ENCODE results near the gene FJX1.

FJX1 gene

GRCh38 chr11:35619855-35620640 lies 1.8 kb downstream of the FJX1 start:
- Histone ChIP-seq H3K27ac (ENCODE audit: low read depth, low read length, severe bottlenecking) (peak overlapping the region; percentile 95), H3K4me1 (ENCODE audit: control insufficient read depth, insufficient read depth, low read length, poor library complexity, severe bottlenecking) (peaks cover 45% of the 10 kb centered on the region), H3K9me3 (ENCODE audit: control insufficient read depth, low read length) (no peaks in the 10 kb centered on the region), H3K4me3 (ENCODE audit: extremely low read depth, insufficient read depth, low read length, poor library complexity, severe bottlenecking) (peak overlapping the region; percentile 75), H3K36me3 (ENCODE audit: control insufficient read depth, insufficient read depth, low read length) (peaks cover 4% of the 10 kb centered on the region)
- WGBS, 2 experiments (ENCODE audit: insufficient coverage in 2 of 2), result 1% methylated on average over 19 to 27 of the region's 33 CpGs

GRCh38 chr11:35620795-35621194 lies 2.5 kb downstream of the FJX1 start:
- H3K4me1 ChIP-seq (ENCODE audit: control insufficient read depth, insufficient read depth, low read length, poor library complexity, severe bottlenecking), result peaks cover 42% of the 10 kb centered on the region
- WGBS, 2 experiments (ENCODE audit: insufficient coverage in 2 of 2), result no CpG with 5 or more reads among the region's 2 CpGs
- H3K36me3 ChIP-seq (ENCODE audit: control insufficient read depth, insufficient read depth, low read length), result peaks cover 4% of the 10 kb centered on the region
- H3K9me3 ChIP-seq (ENCODE audit: control insufficient read depth, low read length), result no peaks in the 10 kb centered on the region
- peak overlapping the region; percentile 19 for H3K27ac ChIP-seq (ENCODE audit: low read depth, low read length, severe bottlenecking)
- H3K4me3 ChIP-seq (ENCODE audit: extremely low read depth, insufficient read depth, low read length, poor library complexity, severe bottlenecking), result peak overlapping the region; percentile 75

- H3K9me3 ChIP-seq (ENCODE audit: control insufficient read depth, low read length), result no peaks in the 10 kb centered on the region
- H3K4me3 ChIP-seq (ENCODE audit: extremely low read depth, insufficient read depth, low read length, poor library complexity, severe bottlenecking), result peak overlapping the region; percentile 75
- peaks cover 4% of the 10 kb centered on the region for H3K36me3 ChIP-seq (ENCODE audit: control insufficient read depth, insufficient read depth, low read length)
- whole genome bisulfite sequencing, 2 experiments (ENCODE audit: insufficient coverage in 2 of 2), result 100% methylated on average over 1 of the region's 2 CpGs; no CpG with 5 or more reads in 1 of the 2 experiments
- H3K27ac ChIP-seq (ENCODE audit: low read depth, low read length, severe bottlenecking), result peak overlapping the region; percentile 31
- H3K4me1 ChIP-seq (ENCODE audit: control insufficient read depth, insufficient read depth, low read length, poor library complexity, severe bottlenecking), result peaks cover 41% of the 10 kb centered on the region
Observed at GRCh38 chr11:35621620-35622019, 3.4 kb downstream of the FJX1 start.

DNA sequence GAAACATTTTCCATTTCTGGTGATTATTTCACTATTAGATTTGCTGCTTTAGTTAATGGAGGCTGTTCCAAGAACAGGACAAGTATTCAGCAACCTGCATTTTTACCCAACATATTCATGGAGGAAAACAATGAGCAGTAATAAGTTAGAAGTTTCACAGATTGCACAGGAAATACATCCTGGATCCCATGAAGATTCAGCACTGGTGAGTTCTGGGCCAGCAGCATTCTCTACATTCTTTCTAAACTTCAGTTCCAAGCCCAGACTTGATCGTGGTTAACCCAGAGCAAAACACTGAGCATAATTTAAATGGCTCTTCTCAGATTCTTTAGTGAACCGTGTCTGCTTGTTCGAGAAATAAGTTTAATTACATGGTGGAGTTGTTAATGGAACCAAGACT lies 3.8 kb downstream of the FJX1 start:
- Histone ChIP-seq H3K36me3 (ENCODE audit: control insufficient read depth, insufficient read depth, low read length) (peaks cover 4% of the 10 kb centered on the region), H3K4me1 (ENCODE audit: control insufficient read depth, insufficient read depth, low read length, poor library complexity, severe bottlenecking) (peaks cover 37% of the 10 kb centered on the region), H3K27ac (ENCODE audit: low read depth, low read length, severe bottlenecking) (peak overlapping the region; percentile 31), H3K9me3 (ENCODE audit: control insufficient read depth, low read length) (no peaks in the 10 kb centered on the region), H3K4me3 (ENCODE audit: extremely low read depth, insufficient read depth, low read length, poor library complexity, severe bottlenecking) (no peak overlapping the region)
- 37 to 74% methylated on average over 3 of the region's 3 CpGs for WGBS, 2 experiments (ENCODE audit: insufficient coverage in 2 of 2)

- H3K36me3 ChIP-seq (ENCODE audit: control insufficient read depth, insufficient read depth, low read length), result peaks cover 4% of the 10 kb centered on the region
- WGBS, 2 experiments (ENCODE audit: insufficient coverage in 2 of 2), result 88 to 90% methylated on average over 8 of the region's 8 CpGs
- peaks cover 32% of the 10 kb centered on the region for H3K4me1 ChIP-seq (ENCODE audit: control insufficient read depth, insufficient read depth, low read length, poor library complexity, severe bottlenecking)
- H3K9me3 ChIP-seq (ENCODE audit: control insufficient read depth, low read length), result no peaks in the 10 kb centered on the region
- H3K4me3 ChIP-seq (ENCODE audit: extremely low read depth, insufficient read depth, low read length, poor library complexity, severe bottlenecking), result no peak overlapping the region
- peak overlapping the region; percentile 13 for H3K27ac ChIP-seq (ENCODE audit: low read depth, low read length, severe bottlenecking)
Observed at GRCh38 chr11:35623621-35624168, 5.4 kb downstream of the FJX1 start.

DNA sequence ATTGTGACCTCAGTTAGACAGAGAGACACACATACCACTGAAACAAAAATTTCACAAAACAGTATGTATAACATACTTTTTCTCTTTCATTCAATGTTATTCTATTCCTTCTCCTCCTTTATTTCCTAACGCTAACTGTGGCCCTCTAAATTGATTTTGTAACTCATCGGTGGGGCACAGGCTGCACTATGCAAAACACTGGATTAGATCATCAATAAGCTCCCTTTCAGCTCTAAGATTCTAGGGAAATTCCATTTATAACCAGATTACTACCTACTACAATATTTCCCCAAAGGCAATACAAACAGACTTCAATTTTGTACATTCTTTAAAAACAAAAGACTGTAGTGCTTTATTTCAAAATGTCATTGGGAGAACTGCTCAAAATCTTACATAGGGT lies 6.1 kb downstream of the FJX1 start:
- Histone ChIP-seq H3K4me3 (ENCODE audit: extremely low read depth, insufficient read depth, low read length, poor library complexity, severe bottlenecking) (no peak overlapping the region), H3K4me1 (ENCODE audit: control insufficient read depth, insufficient read depth, low read length, poor library complexity, severe bottlenecking) (peaks cover 32% of the 10 kb centered on the region), H3K27ac (ENCODE audit: low read depth, low read length, severe bottlenecking) (no peak overlapping the region), H3K36me3 (ENCODE audit: control insufficient read depth, insufficient read depth, low read length) (peaks cover 4% of the 10 kb centered on the region), H3K9me3 (ENCODE audit: control insufficient read depth, low read length) (no peaks in the 10 kb centered on the region)
- WGBS, 2 experiments (ENCODE audit: insufficient coverage in 2 of 2), result 94 to 96% methylated on average over 2 of the region's 2 CpGs

- H3K4me1 ChIP-seq (ENCODE audit: control insufficient read depth, insufficient read depth, low read length, poor library complexity, severe bottlenecking), result peaks cover 32% of the 10 kb centered on the region
- H3K36me3 ChIP-seq (ENCODE audit: control insufficient read depth, insufficient read depth, low read length), result peaks cover 4% of the 10 kb centered on the region
- no peak overlapping the region for H3K4me3 ChIP-seq (ENCODE audit: extremely low read depth, insufficient read depth, low read length, poor library complexity, severe bottlenecking)
- H3K27ac ChIP-seq (ENCODE audit: low read depth, low read length, severe bottlenecking), result no peak overlapping the region
- H3K9me3 ChIP-seq (ENCODE audit: control insufficient read depth, low read length), result no peaks in the 10 kb centered on the region
Observed at GRCh38 chr11:35624781-35625180, 6.5 kb downstream of the FJX1 start.

DNA sequence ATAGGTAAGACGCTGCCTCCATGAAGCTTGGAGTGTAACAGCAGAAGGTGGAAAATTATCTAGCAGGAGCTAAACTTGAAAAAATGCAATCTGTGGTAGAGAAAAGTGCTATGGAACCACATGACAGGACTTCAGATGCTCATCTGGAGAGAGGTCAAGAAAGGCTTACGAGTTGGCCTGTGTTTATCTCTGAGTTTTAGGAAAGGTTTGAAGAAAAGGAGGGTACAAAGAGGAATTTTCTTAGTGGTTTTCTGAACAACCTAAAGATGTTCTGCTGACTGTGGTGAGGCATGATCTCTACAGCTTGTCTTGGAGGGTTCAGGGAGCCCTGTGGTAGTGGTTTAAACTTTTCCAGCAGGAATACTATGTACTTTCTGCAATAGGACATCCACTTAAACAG lies 8.2 kb downstream of the FJX1 start:
- no peak overlapping the region for H3K27ac ChIP-seq (ENCODE audit: low read depth, low read length, severe bottlenecking)
- no peak overlapping the region for H3K4me3 ChIP-seq (ENCODE audit: extremely low read depth, insufficient read depth, low read length, poor library complexity, severe bottlenecking)
- H3K4me1 ChIP-seq (ENCODE audit: control insufficient read depth, insufficient read depth, low read length, poor library complexity, severe bottlenecking), result peaks cover 24% of the 10 kb centered on the region
- no peaks in the 10 kb centered on the region for H3K9me3 ChIP-seq (ENCODE audit: control insufficient read depth, low read length)
- H3K36me3 ChIP-seq (ENCODE audit: control insufficient read depth, insufficient read depth, low read length), result no peaks in the 10 kb centered on the region
- WGBS, 2 experiments (ENCODE audit: insufficient coverage in 2 of 2), result 91 to 95% methylated on average over 2 of the region's 2 CpGs

- no peak overlapping the region for H3K27ac ChIP-seq (ENCODE audit: low read depth, low read length, severe bottlenecking)
- WGBS, 2 experiments (ENCODE audit: insufficient coverage in 2 of 2), result 80 to 90% methylated on average over 3 to 4 of the region's 4 CpGs
- H3K9me3 ChIP-seq (ENCODE audit: control insufficient read depth, low read length), result no peaks in the 10 kb centered on the region
- H3K4me1 ChIP-seq (ENCODE audit: control insufficient read depth, insufficient read depth, low read length, poor library complexity, severe bottlenecking), result no peaks in the 10 kb centered on the region
- H3K4me3 ChIP-seq (ENCODE audit: extremely low read depth, insufficient read depth, low read length, poor library complexity, severe bottlenecking), result no peak overlapping the region
- no peaks in the 10 kb centered on the region for H3K36me3 ChIP-seq (ENCODE audit: control insufficient read depth, insufficient read depth, low read length)
Observed at GRCh38 chr11:35629511-35629910, 11.3 kb downstream of the FJX1 start.

DNA sequence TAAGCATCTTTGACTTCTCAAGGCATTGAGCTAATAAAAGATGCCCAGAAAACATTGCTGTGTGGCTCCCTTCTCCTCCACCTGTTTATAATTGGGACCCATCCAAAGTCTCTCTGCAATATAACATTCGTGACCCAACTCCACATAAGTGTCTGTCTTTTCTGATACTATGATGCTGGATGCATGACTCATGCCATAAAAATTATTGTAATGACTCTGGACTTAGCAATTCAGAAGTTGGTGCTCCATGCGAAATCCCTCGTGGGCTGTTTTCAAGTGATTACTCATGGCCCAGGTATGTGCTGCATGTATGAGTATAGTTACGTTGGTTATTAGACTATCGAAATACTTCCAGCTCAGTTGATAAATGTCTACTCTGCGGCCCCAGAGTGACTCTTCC lies 11.7 kb downstream of the FJX1 start:
- Histone ChIP-seq H3K4me3 (ENCODE audit: extremely low read depth, insufficient read depth, low read length, poor library complexity, severe bottlenecking) (no peak overlapping the region), H3K36me3 (ENCODE audit: control insufficient read depth, insufficient read depth, low read length) (no peaks in the 10 kb centered on the region), H3K4me1 (ENCODE audit: control insufficient read depth, insufficient read depth, low read length, poor library complexity, severe bottlenecking) (no peaks in the 10 kb centered on the region), H3K27ac (ENCODE audit: low read depth, low read length, severe bottlenecking) (no peak overlapping the region), H3K9me3 (ENCODE audit: control insufficient read depth, low read length) (no peaks in the 10 kb centered on the region)
- WGBS, 2 experiments (ENCODE audit: insufficient coverage in 2 of 2), result 78 to 92% methylated on average over 2 to 3 of the region's 6 CpGs

- Histone ChIP-seq H3K36me3 (ENCODE audit: control insufficient read depth, insufficient read depth, low read length) (no peaks in the 10 kb centered on the region), H3K27ac (ENCODE audit: low read depth, low read length, severe bottlenecking) (no peak overlapping the region)
- WGBS, 2 experiments (ENCODE audit: insufficient coverage in 2 of 2), result no CpG with 5 or more reads among the region's 3 CpGs
Observed at GRCh38 chr11:35631891-35632290, 13.6 kb downstream of the FJX1 start.

More at GRCh38 chr11:35631891-35632290, 13.6 kb downstream of the FJX1 start:
- Histone ChIP-seq H3K4me1 (ENCODE audit: control insufficient read depth, insufficient read depth, low read length, poor library complexity, severe bottlenecking) (no peaks in the 10 kb centered on the region), H3K9me3 (ENCODE audit: control insufficient read depth, low read length) (no peaks in the 10 kb centered on the region), H3K4me3 (ENCODE audit: extremely low read depth, insufficient read depth, low read length, poor library complexity, severe bottlenecking) (no peak overlapping the region)
